ENCODE measurements around the gene ZNF69.
"Not testable (repeated sequence)": the region's sequence is repeated elsewhere in the genome, so short reads cannot be mapped to it uniquely, and the experiment has no call there.

The ZNF69 gene

DNA sequence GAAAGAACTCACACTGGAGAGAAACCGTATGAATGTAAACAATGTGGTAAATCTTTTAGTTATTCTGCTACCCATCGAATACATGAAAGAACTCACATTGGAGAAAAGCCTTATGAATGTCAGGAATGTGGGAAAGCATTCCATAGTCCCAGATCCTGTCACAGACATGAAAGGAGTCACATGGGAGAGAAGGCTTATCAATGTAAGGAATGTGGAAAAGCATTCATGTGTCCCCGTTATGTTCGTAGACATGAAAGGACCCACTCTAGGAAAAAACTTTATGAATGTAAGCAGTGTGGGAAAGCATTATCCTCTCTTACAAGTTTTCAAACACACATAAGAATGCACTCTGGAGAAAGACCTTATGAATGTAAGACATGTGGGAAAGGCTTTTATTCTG, 19.8 kb upstream of the ZNF69 start:
- H3K4me1 ChIP-seq (ENCODE audit: control insufficient read depth, insufficient read depth, low read length) = not testable (repeated sequence)

DNA sequence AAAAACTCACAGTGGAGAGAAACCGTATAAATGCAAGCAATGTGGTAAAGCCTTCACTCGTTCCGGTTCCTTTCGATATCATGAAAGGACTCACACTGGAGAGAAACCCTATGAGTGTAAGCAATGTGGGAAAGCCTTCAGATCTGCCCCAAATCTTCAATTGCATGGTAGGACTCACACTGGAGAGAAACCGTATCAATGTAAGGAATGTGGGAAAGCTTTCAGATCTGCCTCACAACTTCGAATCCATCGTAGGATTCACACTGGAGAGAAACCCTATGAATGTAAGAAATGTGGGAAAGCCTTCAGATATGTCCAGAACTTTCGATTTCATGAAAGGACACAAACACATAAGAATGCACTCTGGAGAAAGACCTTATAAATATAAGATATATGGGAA, 19.4 kb upstream of the ZNF69 start:
- H3K36me3 ChIP-seq (ENCODE audit: control insufficient read depth in 2 of 2, insufficient read depth in 2 of 2, low read length in 2 of 2) = peaks cover 22 to 27% of the 10 kb centered on the region in 2 donors
- H3K4me1 ChIP-seq (ENCODE audit: control insufficient read depth, insufficient read depth, low read length) = no peaks in the 10 kb centered on the region
- no peaks in the 10 kb centered on the region for H3K27me3 ChIP-seq (ENCODE audit: control insufficient read depth in 1 of 2, insufficient read depth in 2 of 2, low read length in 2 of 2)
- H3K9me3 ChIP-seq (ENCODE audit: control insufficient read depth in 2 of 2, low read length in 2 of 2) = peaks cover 19 to 30% of the 10 kb centered on the region in 2 donors
- H3K9ac ChIP-seq (ENCODE audit: low read length in 2 of 2) = no peak overlapping the region
- H3K27ac ChIP-seq (ENCODE audit: low read length) = no peak overlapping the region
- H3K4me3 ChIP-seq (ENCODE audit: low read length in 2 of 2) = no peak overlapping the region

More for the DNA sequence above, 19.8 kb upstream of the ZNF69 start:
- Histone ChIP-seq H3K9me3 (ENCODE audit: control insufficient read depth in 2 of 2, low read length in 2 of 2) (peaks cover 19 to 30% of the 10 kb centered on the region in 2 donors), H3K36me3 (ENCODE audit: control insufficient read depth in 2 of 2, insufficient read depth in 2 of 2, low read length in 2 of 2) (peaks cover 22 to 27% of the 10 kb centered on the region in 2 donors)
- not testable (repeated sequence) for H3K9ac ChIP-seq (ENCODE audit: low read length in 2 of 2); H3K27ac ChIP-seq (ENCODE audit: low read length); H3K4me3 ChIP-seq (ENCODE audit: low read length in 2 of 2); H3K27me3 ChIP-seq (ENCODE audit: control insufficient read depth in 1 of 2, insufficient read depth in 2 of 2, low read length in 2 of 2)

GRCh38 chr19:11872624-11873023, 15.0 kb upstream of the ZNF69 start:
- Histone ChIP-seq H3K36me3 (ENCODE audit: control insufficient read depth in 2 of 2, insufficient read depth in 2 of 2, low read length in 2 of 2) (peaks cover 13 to 15% of the 10 kb centered on the region in 2 donors), H3K4me3 (ENCODE audit: low read length in 2 of 2) (no peak overlapping the region), H3K27ac (ENCODE audit: low read length) (no peak overlapping the region), H3K4me1 (ENCODE audit: control insufficient read depth, insufficient read depth, low read length) (no peaks in the 10 kb centered on the region), H3K9ac (ENCODE audit: low read length in 2 of 2) (no peak overlapping the region), H3K9me3 (ENCODE audit: control insufficient read depth in 2 of 2, low read length in 2 of 2) (peaks cover 12 to 18% of the 10 kb centered on the region in 2 donors), H3K27me3 (ENCODE audit: control insufficient read depth in 1 of 2, insufficient read depth in 2 of 2, low read length in 2 of 2) (no peaks in the 10 kb centered on the region)

- no peak overlapping the region for H3K9ac ChIP-seq (ENCODE audit: low read length in 2 of 2)
- H3K27me3 ChIP-seq (ENCODE audit: control insufficient read depth in 1 of 2, insufficient read depth in 2 of 2, low read length in 2 of 2) = no peaks in the 10 kb centered on the region
- H3K4me1 ChIP-seq (ENCODE audit: control insufficient read depth, insufficient read depth, low read length) = no peaks in the 10 kb centered on the region
- H3K4me3 ChIP-seq (ENCODE audit: low read length in 2 of 2) = no peak overlapping the region
- H3K36me3 ChIP-seq (ENCODE audit: control insufficient read depth in 2 of 2, insufficient read depth in 2 of 2, low read length in 2 of 2) = peaks cover 3 to 4% of the 10 kb centered on the region in 2 donors
- H3K9me3 ChIP-seq (ENCODE audit: control insufficient read depth in 2 of 2, low read length in 2 of 2) = peaks cover 4 to 7% of the 10 kb centered on the region in 2 donors
- no peak overlapping the region for H3K27ac ChIP-seq (ENCODE audit: low read length)
Measured at GRCh38 chr19:11873762-11874161, 13.8 kb upstream of the ZNF69 start.

DNA sequence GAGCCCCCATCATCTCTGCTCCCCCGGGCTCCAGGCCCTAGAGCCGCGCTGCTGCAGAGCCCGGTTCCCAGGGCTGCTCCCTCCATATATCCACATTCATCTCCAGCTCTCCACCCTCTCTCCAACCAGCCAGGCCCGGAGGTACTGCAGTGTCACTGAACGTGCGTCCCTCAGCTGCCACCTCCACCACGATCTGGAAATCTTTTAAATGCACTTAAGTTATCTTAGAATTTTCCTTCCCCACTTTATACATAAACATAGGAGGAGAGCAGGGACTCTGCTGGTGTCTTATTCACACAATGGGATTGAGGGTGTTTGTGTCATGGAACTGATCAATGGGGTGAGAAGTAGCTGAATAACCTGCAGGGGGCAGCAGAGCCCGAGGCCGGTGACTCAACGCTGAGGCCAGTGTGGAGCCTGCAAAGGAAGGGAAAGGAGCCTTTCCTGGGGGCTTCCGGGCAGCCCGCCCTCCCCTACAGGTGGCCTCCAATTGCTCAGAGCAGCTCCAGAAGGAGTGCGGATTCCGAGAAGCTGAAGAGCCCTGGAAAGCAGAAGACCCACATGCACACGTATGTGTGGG, 7.8 kb upstream of the ZNF69 start:
- not testable (repeated sequence) for H3K27me3 ChIP-seq (ENCODE audit: control insufficient read depth in 1 of 2, insufficient read depth in 2 of 2, low read length in 2 of 2)

DNA sequence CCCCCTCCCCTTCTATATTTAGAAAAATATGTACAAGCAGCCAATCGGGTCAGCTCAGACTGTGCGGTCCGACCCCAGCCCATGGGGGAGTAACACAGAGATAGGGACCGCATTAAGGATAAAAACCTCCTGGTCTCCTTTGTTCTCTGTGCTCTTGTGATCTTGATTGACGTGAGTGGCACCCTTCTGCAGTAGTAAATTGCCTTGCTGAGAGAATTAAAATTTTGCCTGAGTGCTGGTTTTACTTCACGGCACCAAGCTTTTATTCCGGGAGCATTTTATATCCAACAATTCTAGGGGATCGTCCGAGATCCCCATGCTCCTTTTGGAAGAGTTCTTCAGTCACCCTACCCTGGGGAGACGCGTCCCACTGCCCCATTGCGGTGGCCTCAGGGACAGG, 7.0 kb upstream of the ZNF69 start:
- no peaks in the 10 kb centered on the region for H3K9me3 ChIP-seq (ENCODE audit: control insufficient read depth in 2 of 2, low read length in 2 of 2)
- H3K27me3 ChIP-seq (ENCODE audit: control insufficient read depth in 1 of 2, insufficient read depth in 2 of 2, low read length in 2 of 2) = no peaks in the 10 kb centered on the region
- no peak overlapping the region for H3K9ac ChIP-seq (ENCODE audit: low read length in 2 of 2)
- no peak overlapping the region for H3K4me3 ChIP-seq (ENCODE audit: low read length in 2 of 2)
- H3K27ac ChIP-seq (ENCODE audit: low read length) = no peak overlapping the region
- H3K36me3 ChIP-seq (ENCODE audit: control insufficient read depth in 2 of 2, insufficient read depth in 2 of 2, low read length in 2 of 2) = no peaks in the 10 kb centered on the region
- no peaks in the 10 kb centered on the region for H3K4me1 ChIP-seq (ENCODE audit: control insufficient read depth, insufficient read depth, low read length)

More for the DNA sequence above, 7.8 kb upstream of the ZNF69 start:
- not testable (repeated sequence) for H3K27ac ChIP-seq (ENCODE audit: low read length); H3K9ac ChIP-seq (ENCODE audit: low read length in 2 of 2); H3K4me3 ChIP-seq (ENCODE audit: low read length in 2 of 2); H3K9me3 ChIP-seq (ENCODE audit: control insufficient read depth in 2 of 2, low read length in 2 of 2); H3K4me1 ChIP-seq (ENCODE audit: control insufficient read depth, insufficient read depth, low read length); H3K36me3 ChIP-seq (ENCODE audit: control insufficient read depth in 2 of 2, insufficient read depth in 2 of 2, low read length in 2 of 2)

GRCh38 chr19:11881151-11881800, 6.3 kb upstream of the ZNF69 start:
- Histone ChIP-seq H3K9me3 (ENCODE audit: control insufficient read depth in 2 of 2, low read length in 2 of 2) (no peaks in the 10 kb centered on the region), H3K4me1 (ENCODE audit: control insufficient read depth, insufficient read depth, low read length) (no peaks in the 10 kb centered on the region), H3K4me3 (ENCODE audit: low read length in 2 of 2) (no peak overlapping the region), H3K27me3 (ENCODE audit: control insufficient read depth in 1 of 2, insufficient read depth in 2 of 2, low read length in 2 of 2) (no peaks in the 10 kb centered on the region), H3K36me3 (ENCODE audit: control insufficient read depth in 2 of 2, insufficient read depth in 2 of 2, low read length in 2 of 2) (no peaks in the 10 kb centered on the region), H3K27ac (ENCODE audit: low read length) (no peak overlapping the region), H3K9ac (ENCODE audit: low read length in 2 of 2) (peak overlapping the region in 1 of 2 donors; percentile 13)

GRCh38 chr19:11882606-11883005, 5.0 kb upstream of the ZNF69 start:
- peaks cover 6% of the 10 kb centered on the region for H3K4me1 ChIP-seq (ENCODE audit: control insufficient read depth, insufficient read depth, low read length)
- H3K9ac ChIP-seq (ENCODE audit: low read length in 2 of 2) = no peak overlapping the region
- H3K9me3 ChIP-seq (ENCODE audit: control insufficient read depth in 2 of 2, low read length in 2 of 2) = no peaks in the 10 kb centered on the region
- H3K4me3 ChIP-seq (ENCODE audit: low read length in 2 of 2) = no peak overlapping the region
- H3K27me3 ChIP-seq (ENCODE audit: control insufficient read depth in 1 of 2, insufficient read depth in 2 of 2, low read length in 2 of 2) = no peaks in the 10 kb centered on the region
- no peaks in the 10 kb centered on the region for H3K36me3 ChIP-seq (ENCODE audit: control insufficient read depth in 2 of 2, insufficient read depth in 2 of 2, low read length in 2 of 2)
- no peak overlapping the region for H3K27ac ChIP-seq (ENCODE audit: low read length)

- Histone ChIP-seq H3K27ac (ENCODE audit: low read length) (peak overlapping the region; percentile 66), H3K9me3 (ENCODE audit: control insufficient read depth in 2 of 2, low read length in 2 of 2) (no peaks in the 10 kb centered on the region), H3K9ac (ENCODE audit: low read length in 2 of 2) (peak overlapping the region in 1 of 2 donors; percentile 80), H3K36me3 (ENCODE audit: control insufficient read depth in 2 of 2, insufficient read depth in 2 of 2, low read length in 2 of 2) (no peaks in the 10 kb centered on the region), H3K4me3 (ENCODE audit: low read length in 2 of 2) (peak overlapping the region; percentile 92 to 96), H3K27me3 (ENCODE audit: control insufficient read depth in 1 of 2, insufficient read depth in 2 of 2, low read length in 2 of 2) (no peaks in the 10 kb centered on the region), H3K4me1 (ENCODE audit: control insufficient read depth, insufficient read depth, low read length) (peaks cover 15% of the 10 kb centered on the region)
Measured at GRCh38 chr19:11887234-11887610, 360 bp upstream of the ZNF69 start.

GRCh38 chr19:11889901-11890300, 2.3 kb downstream of the ZNF69 start:
- H3K36me3 ChIP-seq (ENCODE audit: control insufficient read depth in 2 of 2, insufficient read depth in 2 of 2, low read length in 2 of 2); H3K4me3 ChIP-seq (ENCODE audit: low read length in 2 of 2); H3K27ac ChIP-seq (ENCODE audit: low read length): not testable (repeated sequence)

DNA sequence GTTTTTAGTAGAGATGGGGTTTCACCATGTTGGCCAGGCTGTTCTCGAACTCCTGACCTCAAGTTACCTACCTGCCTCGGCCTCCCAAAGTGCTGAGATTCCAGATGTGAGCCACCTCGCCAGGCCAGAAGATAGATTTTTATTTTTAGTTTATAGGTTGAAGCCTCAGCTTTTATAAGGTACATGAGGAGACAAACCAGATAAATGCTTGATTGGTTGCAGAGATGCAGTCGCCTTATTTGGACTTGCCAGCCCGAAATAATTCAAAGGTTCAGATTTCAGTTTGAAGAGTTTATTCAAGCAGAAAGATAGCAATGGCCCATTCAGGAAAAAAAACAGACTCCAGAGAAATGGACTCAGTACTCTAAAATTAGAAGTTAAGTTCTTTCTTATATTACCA, 3.1 kb downstream of the ZNF69 start:
- Histone ChIP-seq H3K9ac (ENCODE audit: low read length in 2 of 2) (no peak overlapping the region), H3K27me3 (ENCODE audit: control insufficient read depth in 1 of 2, insufficient read depth in 2 of 2, low read length in 2 of 2) (no peaks in the 10 kb centered on the region), H3K4me3 (ENCODE audit: low read length in 2 of 2) (no peak overlapping the region), H3K9me3 (ENCODE audit: control insufficient read depth in 2 of 2, low read length in 2 of 2) (no peaks in the 10 kb centered on the region), H3K36me3 (ENCODE audit: control insufficient read depth in 2 of 2, insufficient read depth in 2 of 2, low read length in 2 of 2) (no peaks in the 10 kb centered on the region), H3K27ac (ENCODE audit: low read length) (no peak overlapping the region), H3K4me1 (ENCODE audit: control insufficient read depth, insufficient read depth, low read length) (peaks cover 15% of the 10 kb centered on the region)

More at GRCh38 chr19:11889901-11890300, 2.3 kb downstream of the ZNF69 start:
- H3K9ac ChIP-seq (ENCODE audit: low read length in 2 of 2); H3K9me3 ChIP-seq (ENCODE audit: control insufficient read depth in 2 of 2, low read length in 2 of 2); H3K27me3 ChIP-seq (ENCODE audit: control insufficient read depth in 1 of 2, insufficient read depth in 2 of 2, low read length in 2 of 2): not testable (repeated sequence)
- H3K4me1 ChIP-seq (ENCODE audit: control insufficient read depth, insufficient read depth, low read length) = peaks cover 15% of the 10 kb centered on the region
